H1 (cell line): ENCODE data around the gene MGRN1. TPM values are rescaled to one million over a fixed set of nuclear protein-coding genes. Genes with fewer than 3 reads are reported as not detected.

Source experiments
- CTCF ChIA-PET: fragments of 300-600 bp; sonication (Branson Sonifier 250); formaldehyde crosslinking; loops from one replicate; lab custom pipeline; 2021; ENCODE audit not compliant: partially characterized antibody; lab: Charles Lee
- POLR2A ChIA-PET: fragments of 300-600 bp; sonication (Branson Sonifier 250); formaldehyde crosslinking; loops from one replicate; lab custom pipeline; 2021; ENCODE audit warnings: inconsistent platforms; ENCODE audit not compliant: partially characterized antibody; lab: Charles Lee
- DNase-seq, 2 experiments: peaks; one replicate each; pipeline versions ENCODE4 v3.0.0 to v3.0.0-alpha.2; 2010 to 2022; ENCODE audit warnings: low spot score in 2 of 2, low read depth in 1 of 2, mixed read lengths in 1 of 2
- FAIRE-seq: peaks from 2 replicates; lab custom pipeline; 2011; peaks lifted over from hg19 to GRCh38; lab: Jason Lieb, UNC
- H2AFZ ChIP-seq: 2 replicates; pipeline ENCODE4 v1.8.1; 2012; ENCODE audit warnings: low read length, inconsistent platforms
- H2AK5ac ChIP-seq: 2 replicates; pipeline ENCODE4 v1.6.1; 2013; ENCODE audit warnings: low read depth, low read length
- H2BK120ac ChIP-seq: replicated peaks from 2 replicates; pipeline ENCODE3; 2013; ENCODE audit warnings: low read depth, low read length, inconsistent platforms
- H2BK12ac ChIP-seq: 2 replicates; pipeline ENCODE4 v1.6.1; 2013; ENCODE audit warnings: low read depth, low read length
- H2BK15ac ChIP-seq: 2 replicates; pipeline ENCODE4 v1.6.1; 2013; ENCODE audit warnings: low read length
- H2BK20ac ChIP-seq: 2 replicates; pipeline ENCODE4 v1.6.1; 2013; ENCODE audit warnings: low read length
- H2BK5ac ChIP-seq: 2 replicates; pipeline ENCODE4 v1.6.1; 2013; ENCODE audit warnings: low read depth, low read length
- H3K14ac ChIP-seq: 2 replicates; pipeline ENCODE4 v1.6.1; 2013; ENCODE audit warnings: inconsistent platforms; ENCODE audit not compliant: insufficient read length
- H3K18ac ChIP-seq: 2 replicates; pipeline ENCODE4 v1.6.1; 2013; ENCODE audit warnings: low read length; ENCODE audit errors: extremely low read depth
- H3K23ac ChIP-seq: 2 replicates; pipeline ENCODE4 v1.6.1; 2013; ENCODE audit warnings: inconsistent platforms; ENCODE audit not compliant: insufficient read length
- H3K23me2 ChIP-seq: 2 replicates; pipeline ENCODE4 v1.6.1; 2013; ENCODE audit warnings: low read depth, low read length
- H3K27ac ChIP-seq: 2 replicates; pipeline ENCODE4 v1.6.1; 2011; ENCODE audit warnings: low read depth, low read length, inconsistent platforms
- H3K27me3 ChIP-seq, 4 experiments: replicated peaks in 1 of 4; 1 replicate in 1 of 4; 2 replicates in 3 of 4; pipeline versions ENCODE4 v1.6.1 to v1.8.1; 2011 to 2013; ENCODE audit warnings: low read length in 3 of 4, mild to moderate bottlenecking in 3 of 4, inconsistent platforms in 2 of 4, mixed read lengths in 2 of 4, moderate library complexity in 1 of 4; ENCODE audit not compliant: control insufficient read depth in 3 of 4, insufficient read depth in 3 of 4; ENCODE audit errors: extremely low read depth in 1 of 4
- H3K36me3 ChIP-seq, 4 experiments: 2 replicates each; pipeline versions ENCODE4 v1.6.1 to v1.8.1; 2011 to 2013; ENCODE audit warnings: mild to moderate bottlenecking in 4 of 4, low read length in 3 of 4, moderate library complexity in 2 of 4, control low read depth in 1 of 4, inconsistent platforms in 1 of 4; ENCODE audit not compliant: insufficient read depth in 4 of 4, control insufficient read depth in 2 of 4
- H3K4ac ChIP-seq: replicated peaks from 2 replicates; pipeline ENCODE3; 2013; ENCODE audit warnings: low read length, low read depth, mixed read lengths, inconsistent platforms; ENCODE audit not compliant: insufficient read length
- H3K4me1 ChIP-seq, 4 experiments: replicated peaks in 1 of 4; 1 replicate in 1 of 4; 2 replicates in 3 of 4; pipeline versions ENCODE4 v1.6.1 to v1.8.1; 2011 to 2013; ENCODE audit warnings: low read length in 3 of 4, inconsistent platforms in 2 of 4, mixed read lengths in 1 of 4; ENCODE audit not compliant: insufficient read depth in 4 of 4, control insufficient read depth in 3 of 4
- H3K4me2 ChIP-seq, 2 experiments: 2 replicates each; pipeline versions ENCODE4 v1.6.1 to v1.8.1; 2011 to 2013; ENCODE audit warnings: low read depth in 2 of 2, low read length in 2 of 2, control low read depth in 1 of 2, inconsistent platforms in 1 of 2, mild to moderate bottlenecking in 1 of 2; ENCODE audit not compliant: insufficient read depth in 1 of 2
- H3K4me3 ChIP-seq, 4 experiments: fragments of 200-600, 300-600 bp in 1 of 4; sonication (generic), shearing (Covaris generic), sonication (Bioruptor Twin) in 1 of 4; 2 replicates each; pipeline versions ENCODE4 v1.5.1 to v1.8.1; 2011 to 2016; ENCODE audit warnings: low read length in 4 of 4, low read depth in 3 of 4, control low read depth in 2 of 4, inconsistent platforms in 2 of 4, mild to moderate bottlenecking in 2 of 4, mixed read lengths in 1 of 4, moderate library complexity in 1 of 4; ENCODE audit not compliant: insufficient read depth in 2 of 4; ENCODE audit errors: extremely low read depth in 1 of 4
- H3K56ac ChIP-seq: replicated peaks from 2 replicates; pipeline ENCODE3; 2013; ENCODE audit warnings: low read depth, mild to moderate bottlenecking, mixed read lengths, low read length, inconsistent platforms; ENCODE audit not compliant: insufficient read length
- H3K79me1 ChIP-seq: 2 replicates; pipeline ENCODE4 v1.6.1; 2013; ENCODE audit warnings: low read depth, low read length, control low read depth
- H3K79me2 ChIP-seq, 2 experiments: 2 replicates each; pipeline versions ENCODE4 v1.6.1 to v1.8.1; 2012 to 2013; ENCODE audit warnings: low read length in 2 of 2, mild to moderate bottlenecking in 2 of 2, inconsistent platforms in 1 of 2; ENCODE audit not compliant: insufficient read depth in 2 of 2, control insufficient read depth in 1 of 2
- H3K9ac ChIP-seq, 4 experiments: replicated peaks in 1 of 4; 1 replicate in 1 of 4; 2 replicates in 3 of 4; pipeline versions ENCODE4 v1.6.1 to v1.8.1; 2011 to 2013; ENCODE audit warnings: low read depth in 3 of 4, low read length in 3 of 4, control low read depth in 2 of 4, mild to moderate bottlenecking in 2 of 4, moderate library complexity in 2 of 4, inconsistent platforms in 1 of 4; ENCODE audit errors: extremely low read depth in 1 of 4
- H3K9me3 ChIP-seq, 2 experiments: 2 replicates each; pipeline versions ENCODE4 v1.6.1 to v1.8.1; 2012 to 2013; ENCODE audit warnings: mild to moderate bottlenecking in 2 of 2, moderate library complexity in 2 of 2, control low read depth in 1 of 2, inconsistent platforms in 1 of 2, low read depth in 1 of 2, low read length in 1 of 2, mixed read lengths in 1 of 2; ENCODE audit not compliant: insufficient read depth in 2 of 2
- H4K20me1 ChIP-seq, 2 experiments: replicated peaks in 1 of 2; 2 replicates each; pipeline versions ENCODE3 to v1.8.1; 2011 to 2013; ENCODE audit warnings: inconsistent platforms in 2 of 2, low read length in 2 of 2, mild to moderate bottlenecking in 1 of 2; ENCODE audit not compliant: insufficient read depth in 2 of 2, control insufficient read depth in 1 of 2
- H4K5ac ChIP-seq: 2 replicates; pipeline ENCODE4 v1.6.1; 2013; ENCODE audit warnings: low read length, low read depth, mixed read lengths, inconsistent platforms; ENCODE audit not compliant: insufficient read length
- H4K8ac ChIP-seq: 2 replicates; pipeline ENCODE4 v1.8.0; 2013; ENCODE audit warnings: mild to moderate bottlenecking, moderate library complexity, low read length, inconsistent platforms; ENCODE audit not compliant: insufficient read depth; ENCODE audit errors: extremely low read depth
- H4K91ac ChIP-seq: replicated peaks from 2 replicates; pipeline ENCODE3; 2013; ENCODE audit warnings: low read length, mixed read lengths, inconsistent platforms; ENCODE audit not compliant: insufficient read length
- CHD1 ChIP-seq: IDR thresholded peaks from 2 replicates; pipeline ENCODE4 v1.6.1; 2012; ENCODE audit warnings: low read depth, low read length, improper control_type of control experiment
- HDAC6 ChIP-seq: IDR thresholded peaks from one replicate; pipeline ENCODE4 v1.7.1; 2012; ENCODE audit warnings: low read depth, mild to moderate bottlenecking, inconsistent platforms, low read length, moderate library complexity
- KDM5A ChIP-seq: fragments of 200-600 bp; IDR thresholded peaks from 2 replicates; pipeline ENCODE4 v1.7.1; 2012; ENCODE audit warnings: mild to moderate bottlenecking, low read length, inconsistent platforms, mixed read lengths
- MAX ChIP-seq: IDR thresholded peaks from 2 replicates; pipeline ENCODE4 v1.6.1; 2012; ENCODE audit warnings: inconsistent platforms
- POU5F1 ChIP-seq: IDR thresholded peaks from 2 replicates; pipeline ENCODE4 v1.6.1; 2011; ENCODE audit warnings: low read depth, mild to moderate bottlenecking, low read length, moderate library complexity
- RNF2 ChIP-seq: fragments of 200-900, 300-1000 bp; sonication (generic); IDR thresholded peaks from 2 replicates; pipeline ENCODE4 v1.7.1; 2016; ENCODE audit warnings: borderline replicate concordance, low read depth, mild to moderate bottlenecking, antibody characterized with exemption, low read length; ENCODE audit not compliant: poor library complexity, severe bottlenecking; ENCODE audit errors: missing control alignments
- TAF7 ChIP-seq: optimal IDR thresholded peaks from 2 replicates; pipeline ENCODE3; 2011; ENCODE audit warnings: low read depth, mild to moderate bottlenecking, inconsistent platforms, low read length, moderate library complexity, borderline replicate concordance
- TBP ChIP-seq: IDR thresholded peaks from 2 replicates; pipeline ENCODE4 v1.6.1; 2011; ENCODE audit warnings: low read depth, low read length, improper control_type of control experiment
- WGBS, 2 experiments: shearing (Covaris generic) in 1 of 2; methylation state at CpG; one replicate each; pipeline versions ENCODE4 v1.1.6 to v1.1.7; 2013 to 2015; ENCODE audit warnings: low lambda C conversion rate in 2 of 2, mixed read lengths in 2 of 2, inconsistent platforms in 1 of 2, low coverage in 1 of 2, missing lambda C conversion rate in 1 of 2; ENCODE audit not compliant: insufficient replicate concordance in 2 of 2, insufficient coverage in 1 of 2, insufficient read length in 1 of 2; ENCODE audit errors: extremely low coverage in 1 of 2, missing lambda C conversion rate in 1 of 2; 5-methylcytosine and 5-hydroxymethylcytosine counted together
- polyA plus RNA-seq, 7 experiments: library from polyadenylated mRNA; depleted of rRNA in 3 of 7; stranded (reverse) in 5 of 7; unstranded in 2 of 7; fragments of >200 nt in 5 of 7; fragments of 200-250 nt in 2 of 7; gene quantifications; 1 replicate in 5 of 7; 2 replicates in 1 of 7; 4 replicates in 1 of 7; pipeline versions ENCODE4 v1.2.1 to v1.2.3, GENCODE V29; 2011 to 2013; ENCODE audit warnings: missing spikeins in 2 of 7, mixed read lengths in 2 of 7
- total RNA-seq: library from RNA; stranded (reverse); fragmentation: NEBNext Ultra II Directional; extraction: Animal tissue kit (Norgen Biotek cat#: 25700); gene quantifications from 2 replicates; pipeline ENCODE4 v1.2.1, GENCODE V29; 2021

Gene MGRN1
- total and polyA plus RNA-seq, 2 of the 8 experiments (the other 6 are each of a cell fraction or from before 2014, with no cell fraction given), result 15.0 to 82.3 TPM

- Histone ChIP-seq H4K20me1 (peaks cover 4 to 18% of the 10 kb centered on the region in 2 experiments), H2BK12ac (no peak overlapping the region), H4K5ac (no peak overlapping the region), H2BK20ac (no peak overlapping the region), H3K9me3 (no peaks in the 10 kb centered on the region), H3K4ac (no peak overlapping the region), H3K56ac (no peak overlapping the region), H3K27ac (no peak overlapping the region), H3K4me1 (peaks cover 0 to 2% (median 0%) of the 10 kb centered on the region in 4 experiments; a peak in 3 of 7 replicates), H3K27me3 (no peaks in the 10 kb centered on the region), H3K79me2 (no peaks in the 10 kb centered on the region), H2BK5ac (no peak overlapping the region), H2AFZ (no peak overlapping the region), H3K9ac (no peak overlapping the region), H2BK15ac (no peak overlapping the region), H3K23me2 (no peaks in the 10 kb centered on the region; the same call in 1 of the 2 replicates), H4K91ac (no peak overlapping the region), H3K14ac (no peak overlapping the region), H3K4me3 (no peak overlapping the region), H4K8ac (no peak overlapping the region), H3K23ac (no peak overlapping the region), H3K36me3 (peaks cover 0 to 8% (median 2%) of the 10 kb centered on the region in 4 experiments; a peak in 5 of 8 replicates), H2AK5ac (no peak overlapping the region), H2BK120ac (no peak overlapping the region), H3K4me2 (no peak overlapping the region), H3K18ac (no peak overlapping the region), H3K79me1 (peaks cover 15% of the 10 kb centered on the region; the same call in 1 of the 2 replicates)
- ChIA-PET POLR2A (interaction anchor here (0.6 to 1.3 kb wide), 3 partner anchors 32 to 86 kb away, joined by 3 read pairs; partner anchors contain the start of gene NUDT16L1), CTCF (interaction anchor here (1.0 to 2.8 kb wide), 9 partner anchors 10 to 161 kb away, joined by 3 to 18 read pairs (median 4); no protein-coding TSS in a partner anchor)
- DNase-seq (no peak), FAIRE-seq (no peak)
- 95% methylated on average over 17 of the region's 18 CpGs; no CpG with 5 or more reads in 1 of the 2 experiments for WGBS, 2 experiments
- TF ChIP-seq TBP (no peak), TAF7 (no peak), POU5F1 (no peak), MAX (no peak), KDM5A (no peak), RNF2 (no peak), HDAC6 (no peak), CHD1 (no peak)
Observed at GRCh38 chr16:4660454-4661007, 35.9 kb downstream of the MGRN1 start.
